GM18909 (cell line): Measurements from ENCODE around the gene MMUT.
"Not testable (repeated sequence)": the region's sequence is repeated elsewhere in the genome, so short reads cannot be mapped to it uniquely, and the experiment has no call there.

Experiments used
- ATAC-seq: cut with Tn5 transposase; IDR thresholded peaks from one replicate; pipeline ENCODE4 v1.9.1; 2021; ENCODE audit warnings: mild to moderate bottlenecking; ENCODE audit not compliant: unreplicated experiment, poor library complexity

Gene MMUT

DNA sequence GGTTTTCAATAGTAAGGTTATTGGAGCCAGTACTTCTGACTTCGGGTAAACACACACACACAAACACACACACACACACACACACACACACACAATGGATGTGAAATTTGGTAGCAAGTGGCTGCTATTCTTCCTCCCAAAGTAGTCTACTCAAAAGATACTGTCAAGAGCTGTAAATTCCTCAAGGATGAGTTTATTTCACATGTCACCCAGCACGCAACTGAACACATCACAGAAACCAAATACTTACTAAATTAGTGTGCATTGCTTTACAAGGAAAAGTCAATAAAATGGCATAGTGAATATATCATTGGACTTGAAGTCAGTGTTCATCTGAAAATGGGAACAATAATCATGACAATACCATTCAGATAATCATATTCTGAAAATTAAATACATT is 32.9 kb downstream of the MMUT start:
- no peak for ATAC-seq

DNA sequence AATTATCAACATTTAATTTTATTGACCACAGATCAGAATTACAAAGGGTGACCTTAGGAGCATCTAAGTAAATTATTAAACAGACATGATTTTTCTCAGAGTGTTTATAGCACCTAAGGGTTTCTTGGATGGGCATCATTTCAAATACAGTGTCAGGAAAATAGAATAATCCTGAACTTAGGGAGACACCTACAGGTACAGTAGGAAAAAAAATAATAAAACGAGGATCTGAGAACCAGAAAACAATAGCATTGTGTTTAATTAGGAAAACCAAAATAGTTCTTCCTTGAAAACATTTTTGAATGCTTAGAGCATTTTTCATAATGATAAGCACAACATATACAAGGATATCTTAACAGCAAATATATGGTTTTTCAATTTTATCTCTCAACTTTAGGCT is 39.2 kb downstream of the MMUT start:
- no peak for ATAC-seq

DNA sequence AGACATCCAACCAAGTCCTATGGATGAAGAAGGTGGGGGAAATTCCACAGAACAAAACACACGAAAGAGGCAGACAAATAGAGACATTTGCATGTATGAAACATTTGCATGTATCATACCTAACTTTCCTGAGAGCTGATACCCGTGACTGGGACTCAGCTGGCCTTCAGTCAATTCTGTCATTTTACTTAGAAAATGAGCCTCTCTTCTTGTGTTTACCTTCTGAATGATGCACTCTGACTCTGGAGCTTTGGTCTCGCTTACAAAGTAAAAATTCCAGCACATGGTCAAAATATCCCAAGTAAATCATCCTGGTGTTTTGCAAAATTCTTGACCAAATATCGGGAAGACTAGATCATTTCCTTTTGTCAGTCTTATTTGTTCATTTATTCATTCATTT is 46.9 kb downstream of the MMUT start:
- ATAC-seq: no peak

DNA sequence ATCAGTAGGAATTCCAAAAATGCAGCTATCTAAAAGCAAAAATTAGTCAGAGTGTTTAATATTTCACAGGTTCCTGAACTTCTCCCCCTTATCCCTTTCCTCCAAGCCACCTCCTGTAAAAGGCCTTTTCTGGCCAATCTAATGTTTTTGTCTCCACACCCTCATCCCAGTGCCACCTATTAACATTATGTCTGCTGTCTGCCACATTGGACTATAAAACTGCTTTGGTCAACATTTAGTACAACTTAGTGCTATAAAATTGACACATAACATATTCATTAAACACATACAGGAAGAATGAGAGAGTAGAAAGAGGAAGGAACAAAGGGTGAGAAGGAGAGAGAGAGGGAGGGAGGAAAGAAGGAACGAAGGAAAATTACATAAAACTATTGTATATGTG is 47.7 kb downstream of the MMUT start:
- ATAC-seq: no peak

DNA sequence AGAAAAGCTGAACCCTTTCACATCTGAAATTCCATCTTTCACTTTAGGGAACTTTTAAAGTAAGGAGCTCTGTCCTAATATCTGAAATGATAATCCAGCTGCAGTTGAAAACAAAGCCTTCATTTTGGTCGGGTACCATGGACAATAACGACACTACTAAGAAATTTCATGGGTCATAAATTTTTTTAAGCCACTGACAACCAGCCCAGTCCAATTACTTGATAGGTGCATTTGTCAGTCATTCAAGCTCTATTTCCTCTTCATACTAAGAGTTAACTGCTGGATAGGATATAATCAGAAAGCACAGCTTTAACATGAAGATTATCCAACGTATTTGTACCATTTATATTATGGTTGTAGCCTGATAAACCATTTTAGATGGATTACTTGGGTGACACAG is 52.5 kb downstream of the MMUT start:
- ATAC-seq: no peak

DNA sequence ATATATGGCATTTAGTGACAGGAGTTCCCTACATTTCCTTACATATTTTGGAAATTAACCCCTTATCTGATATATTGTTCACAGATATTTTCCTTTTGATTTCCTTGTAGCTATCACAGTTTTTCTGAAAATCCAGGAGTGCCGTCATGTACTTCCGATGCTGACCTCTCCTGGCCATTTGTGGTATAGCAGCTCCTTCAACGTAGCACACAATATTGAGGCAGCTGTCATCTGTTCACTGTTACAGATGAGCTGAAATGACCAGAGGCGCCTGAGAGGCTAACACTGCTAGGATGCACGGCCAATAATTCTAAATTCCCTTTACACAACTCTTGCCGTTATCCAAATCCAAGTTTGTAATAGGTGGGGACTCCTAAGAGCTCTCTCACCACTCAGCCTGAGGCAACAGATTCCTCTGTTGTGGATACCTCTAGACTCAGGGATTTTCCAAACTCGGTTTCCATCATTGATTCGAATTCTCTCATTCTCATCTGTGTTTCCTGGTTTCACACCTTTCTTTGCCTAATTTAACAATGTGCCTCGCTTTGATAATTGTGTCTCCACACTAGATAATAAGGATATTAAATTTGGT is 53.0 kb downstream of the MMUT start:
- ATAC-seq: peak; percentile 88

DNA sequence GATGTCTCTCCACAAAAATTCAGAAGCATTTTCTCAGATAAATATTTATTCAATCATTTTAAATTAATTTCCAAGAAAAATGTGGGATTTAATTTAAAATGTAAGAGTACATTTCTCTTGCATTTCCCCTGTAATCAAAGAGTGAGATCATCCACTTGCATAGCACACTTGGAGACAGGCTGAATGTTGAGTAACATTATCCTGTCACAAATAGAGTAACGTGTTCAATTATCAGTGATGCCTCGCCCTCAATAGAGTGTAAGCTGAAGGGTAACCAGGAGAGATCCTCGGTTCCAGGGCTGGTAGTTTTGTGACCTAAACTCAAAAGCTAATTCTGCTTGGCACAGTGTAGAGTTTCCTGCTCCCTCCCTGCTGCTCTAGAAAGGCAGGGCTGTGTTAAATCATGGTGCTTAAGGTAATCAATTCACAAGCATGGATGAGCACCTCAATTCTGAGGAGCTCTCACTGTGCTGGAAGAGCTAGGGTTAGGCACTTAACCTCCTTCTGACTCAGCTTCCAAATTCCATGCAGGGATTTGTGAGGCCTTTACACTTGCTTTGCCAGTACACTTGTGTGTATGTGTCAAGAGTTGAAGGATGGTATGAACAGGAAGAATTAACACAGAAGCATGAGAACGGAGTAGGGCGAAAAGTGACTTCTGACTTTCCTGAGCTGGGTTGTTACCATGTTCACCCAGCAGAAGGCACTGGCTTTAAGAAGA is 56.6 kb downstream of the MMUT start:
- no peak for ATAC-seq

DNA sequence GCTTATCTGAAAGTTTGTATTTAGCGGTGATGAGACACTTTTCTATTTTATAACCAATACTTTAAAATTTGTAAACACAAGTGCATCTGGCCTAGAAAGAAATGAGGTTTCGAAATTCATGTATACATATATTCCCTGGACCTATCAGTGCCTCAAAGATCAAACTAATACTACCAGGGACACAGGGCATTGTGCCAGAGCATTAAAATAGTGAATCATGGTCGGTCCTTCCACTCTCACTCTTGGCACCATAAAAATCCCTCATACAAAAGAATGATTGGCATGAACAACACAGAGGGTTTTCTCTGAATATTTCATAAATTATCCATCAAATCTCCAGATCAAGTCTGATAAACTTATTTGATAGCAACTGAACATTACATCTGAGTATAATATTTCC is 62.0 kb downstream of the MMUT start:
- no peak for ATAC-seq

DNA sequence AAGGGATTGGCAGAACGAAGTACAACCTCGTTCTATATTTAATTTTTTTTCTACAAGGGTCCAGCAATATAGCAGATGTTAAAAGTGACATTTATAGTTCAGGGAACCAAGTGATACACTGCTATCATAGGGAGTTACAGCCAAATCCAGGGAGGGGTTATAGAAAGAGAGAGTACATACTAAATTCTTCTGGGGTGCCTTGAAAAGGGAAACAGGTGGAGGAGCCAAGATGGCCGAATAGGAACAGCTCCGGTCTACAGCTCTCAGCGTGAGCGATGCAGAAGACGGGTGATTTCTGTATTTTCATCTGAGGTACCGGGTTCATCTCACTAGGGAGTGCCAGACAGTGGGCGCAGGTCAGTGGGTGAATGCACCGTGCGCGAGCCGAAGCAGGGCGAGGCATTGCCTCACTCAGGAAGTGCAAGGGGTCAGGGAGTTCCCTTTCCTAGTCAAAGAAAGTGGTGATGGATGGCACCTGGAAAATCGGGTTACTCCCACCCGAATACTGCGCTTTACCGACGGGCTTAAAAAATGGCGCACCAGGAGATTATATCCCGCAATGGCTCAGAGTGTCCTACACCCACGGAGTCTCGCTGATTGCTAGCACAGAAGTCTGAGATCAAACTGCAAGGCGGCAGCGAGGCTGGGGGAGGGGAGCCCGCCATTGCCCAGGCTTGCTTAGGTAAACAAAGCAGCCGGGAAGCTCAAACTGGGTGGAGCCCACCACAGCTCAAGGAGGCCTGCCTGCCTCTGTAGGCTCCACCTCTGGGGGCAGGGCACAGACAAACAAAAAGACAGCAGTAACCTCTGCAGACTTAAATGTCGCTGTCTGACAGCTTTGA is 76.2 kb downstream of the MMUT start:
- not testable (repeated sequence) for ATAC-seq

DNA sequence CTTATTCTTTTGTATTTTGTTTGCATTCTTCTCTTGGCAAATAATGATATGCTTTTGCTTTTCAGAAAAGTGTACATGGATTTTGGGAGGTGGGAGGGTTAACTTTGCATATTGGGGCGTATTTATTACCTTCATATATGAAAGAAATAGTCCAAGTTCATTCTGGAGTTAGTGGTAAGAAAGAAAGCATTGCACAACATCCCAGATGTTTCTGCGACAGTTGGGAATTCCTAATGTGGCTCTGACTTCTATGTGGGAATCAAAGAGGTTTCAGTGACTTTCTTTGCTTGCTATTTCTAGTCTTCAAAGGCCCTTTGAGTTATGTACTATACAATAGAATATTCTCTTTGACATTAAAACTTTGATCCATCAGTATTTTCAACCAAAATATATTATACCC is 78.1 kb downstream of the MMUT start:
- no peak for ATAC-seq
